K562 (cell line): ENCODE data around the gene PCNX3.

Experiments used
- BHLHE40 ChIP-seq: IDR thresholded peaks from 2 replicates; pipeline ENCODE4 v1.6.1; 2011; ENCODE audit warnings: low read length, improper control_type of control experiment
- EZH2 ChIP-seq: IDR thresholded peaks from 2 replicates; pipeline ENCODE4 v1.6.1; 2012; ENCODE audit warnings: low read depth, mild to moderate bottlenecking, inconsistent platforms, low read length, borderline replicate concordance
- HLTF ChIP-seq: fragments of 450-650 bp; IDR thresholded peaks from 2 replicates; pipeline ENCODE4 v1.6.1; 2016
- HMG20A ChIP-seq: fragments of 450-650 bp; formaldehyde crosslinking; conservative IDR thresholded peaks from 2 replicates; pipeline ENCODE4 v1.4.0; 2020; ENCODE audit warnings: mild to moderate bottlenecking, mixed read lengths
- MYNN ChIP-seq, 2 experiments: sonication (generic); formaldehyde crosslinking in 1 of 2; IDR thresholded peaks; 2 replicates each; pipeline versions ENCODE4 v1.5.0 to v1.6.1; 2016 to 2020; ENCODE audit warnings: antibody characterized with exemption in 1 of 2, missing genetic modification reagents in 1 of 2
- NFE2 ChIP-seq: IDR thresholded peaks from 2 replicates; pipeline ENCODE4 v1.6.1; 2014; ENCODE audit warnings: antibody characterized with exemption, low read depth
- POLR2A ChIP-seq: fragments of 450-650 bp; conservative IDR thresholded peaks from 2 replicates; pipeline ENCODE4 v1.6.1; 2016
- XRCC4 ChIP-seq: IDR thresholded peaks from one replicate; pipeline ENCODE4 v1.6.1; 2011; ENCODE audit not compliant: insufficient read depth, insufficient read length; ENCODE audit errors: extremely low read depth
- YY1 ChIP-seq, 3 experiments: IDR thresholded peaks; 2 replicates each; pipeline ENCODE4 v1.6.1; 2011; ENCODE audit warnings: low read length in 2 of 3, mild to moderate bottlenecking in 2 of 3, moderate library complexity in 2 of 3, borderline replicate concordance in 1 of 3, control low read depth in 1 of 3, low read depth in 1 of 3; ENCODE audit not compliant: insufficient read depth in 3 of 3, insufficient replicate concordance in 2 of 3, control insufficient read depth in 1 of 3, insufficient read length in 1 of 3; ENCODE audit errors: extremely low read depth in 1 of 3

DNA sequence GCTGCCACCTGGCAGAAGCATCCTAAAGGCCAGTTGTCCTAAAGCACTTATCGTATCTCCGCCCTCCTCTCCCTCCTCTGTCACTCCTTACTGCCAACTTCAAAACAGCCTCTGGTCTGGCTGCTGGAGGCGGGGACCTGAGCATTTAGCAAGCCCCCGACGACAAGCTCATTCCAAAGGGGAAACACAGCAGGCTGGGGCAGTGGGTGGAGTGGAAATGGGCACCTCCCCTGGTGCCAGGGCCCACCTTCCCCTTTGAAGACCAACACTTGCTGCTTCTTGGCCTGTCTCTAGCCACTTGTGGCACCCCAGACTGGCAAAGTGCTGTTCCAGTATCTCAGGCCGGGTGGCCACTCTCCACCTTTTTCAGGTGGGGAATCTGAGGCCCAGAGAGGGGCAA is 5.2 kb upstream of the PCNX3 start:
- no peak for TF ChIP-seq HLTF
- no peak for TF ChIP-seq BHLHE40
- no peak for TF ChIP-seq EZH2
- TF ChIP-seq XRCC4: no peak
- TF ChIP-seq YY1 (IDR thresholded peaks at IDR 0.05; ENCODE audit: borderline replicate concordance in 1 of 3, control insufficient read depth in 1 of 3, extremely low read depth in 1 of 3, insufficient read depth in 3 of 3, insufficient read length in 1 of 3, insufficient replicate concordance in 2 of 3, low read depth in 1 of 3, low read length in 2 of 3): no peak
- no peak for TF ChIP-seq NFE2
- no peak for TF ChIP-seq POLR2A
- no peak for TF ChIP-seq HMG20A
- no peak for TF ChIP-seq MYNN (IDR thresholded peaks at IDR 0.05)
- no peak for TF ChIP-seq MYNN (CRISPR knock-in tag; IDR thresholded peaks at IDR 0.05)
